DMS114 treated with DMSO at 0.1 percent for 48 hours (cell line): ENCODE measurements around the gene TUBGCP5.

Experiments used
- DNase-seq: peaks from one replicate; lab custom pipeline; 2025; ENCODE audit not compliant: unreplicated experiment; lab: John Stamatoyannopoulos, UW

TUBGCP5 gene

GRCh38 chr15:22954798-22955543 lies 84.4 kb downstream of the TUBGCP5 start:
- no peak for DNase-seq

DNA sequence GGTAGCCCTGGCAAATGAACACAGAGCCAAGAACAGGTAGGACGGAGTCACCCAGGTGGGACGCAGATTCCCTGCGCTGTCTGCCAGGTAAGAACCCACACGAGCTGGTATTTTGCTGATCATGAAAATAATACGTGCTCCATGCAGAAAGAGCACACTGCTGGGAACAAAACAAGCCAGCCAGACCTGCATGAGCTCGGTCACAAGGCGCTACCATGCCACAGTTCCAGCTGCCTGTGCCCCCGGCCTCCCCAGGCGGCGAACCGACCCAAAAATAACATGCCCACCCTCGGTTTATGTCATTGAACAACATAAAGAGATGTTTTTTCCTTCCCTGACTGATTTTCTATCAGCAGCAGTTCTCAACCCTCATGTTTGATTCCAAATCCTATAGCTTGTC lies 85.0 kb downstream of the TUBGCP5 start:
- no peak for DNase-seq

DNA sequence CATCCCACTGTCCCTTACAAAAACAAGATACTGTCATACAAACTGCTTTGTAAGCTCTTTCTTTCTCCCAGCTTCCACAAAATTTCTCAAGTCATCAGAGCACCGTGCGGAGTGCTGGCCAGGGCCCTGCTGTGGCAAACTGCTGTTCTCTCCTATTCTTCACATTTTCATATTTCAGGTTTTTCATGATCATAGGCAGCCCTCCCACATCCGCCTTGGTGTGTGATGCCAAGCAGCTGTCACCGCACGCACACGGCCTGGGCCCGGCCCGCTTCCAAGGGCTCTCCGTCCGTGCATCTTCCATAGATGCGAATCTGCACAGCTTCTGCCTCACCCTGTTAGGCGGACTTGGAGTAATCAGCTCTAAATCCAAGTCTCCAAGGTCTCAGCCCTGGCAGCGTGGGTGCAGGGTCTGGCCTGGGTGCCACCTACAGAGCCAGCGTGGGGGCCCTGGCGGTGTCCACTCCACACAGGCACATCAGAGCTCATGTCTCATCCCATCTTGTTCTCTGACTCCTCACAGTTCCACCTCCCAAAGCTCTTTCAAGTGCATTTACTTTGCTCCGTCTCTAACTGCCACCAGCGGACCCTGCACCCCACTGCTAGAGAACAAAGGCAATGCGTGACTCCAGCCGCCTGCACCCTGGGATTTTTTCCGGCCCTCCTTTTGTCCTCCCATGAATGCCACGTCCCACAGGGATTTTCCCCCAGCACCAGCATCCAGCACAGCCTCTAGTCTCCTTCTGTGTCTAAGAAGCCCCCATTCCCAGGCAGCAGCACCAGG lies 86.4 kb downstream of the TUBGCP5 start:
- DNase-seq, result no peak

GRCh38 chr15:22951381-22952280 lies 87.7 kb downstream of the TUBGCP5 start:
- DNase-seq, result no peak

GRCh38 chr15:22951031-22951380 lies 88.4 kb downstream of the TUBGCP5 start:
- DNase-seq, result no peak

DNA sequence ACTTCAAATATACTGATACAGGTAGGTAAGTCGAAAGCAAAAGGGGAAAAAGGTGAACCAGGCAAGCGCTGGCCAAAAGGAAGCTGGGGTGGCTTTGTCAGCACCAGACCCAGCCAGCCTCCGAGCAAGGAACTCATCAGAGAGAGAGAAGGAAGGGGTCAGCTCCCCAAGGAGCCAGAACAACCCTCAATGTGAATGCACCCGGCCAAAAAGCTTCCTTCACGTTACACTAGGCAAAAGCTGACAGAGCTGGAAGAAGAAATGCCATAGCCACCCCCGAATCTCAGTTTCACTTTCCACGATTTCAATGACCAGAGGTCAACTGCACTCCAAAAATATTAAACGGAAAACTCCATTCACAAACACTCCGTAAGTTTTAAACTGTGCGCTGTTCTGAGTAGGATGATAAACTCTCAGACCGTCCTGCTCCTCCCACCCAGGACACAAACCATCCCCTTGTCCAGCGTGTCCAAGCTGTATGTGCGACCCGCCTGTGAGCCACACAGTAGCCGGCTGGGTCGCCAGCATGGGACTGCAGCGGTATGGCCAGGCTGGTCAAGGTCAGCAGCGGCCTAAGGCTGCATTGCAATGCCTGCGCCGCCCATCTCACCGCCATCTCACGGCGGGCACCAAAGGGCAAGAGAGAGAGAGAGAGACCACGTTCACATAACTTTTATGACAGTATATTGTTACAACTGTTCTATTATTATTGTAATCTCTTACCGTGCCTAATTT lies 88.9 kb downstream of the TUBGCP5 start:
- no peak for DNase-seq
